ENCODE results near the gene THEM4.
"Not testable (repeated sequence)": the region's sequence is repeated elsewhere in the genome, so short reads cannot be mapped to it uniquely, and the experiment has no call there.

THEM4 gene

DNA sequence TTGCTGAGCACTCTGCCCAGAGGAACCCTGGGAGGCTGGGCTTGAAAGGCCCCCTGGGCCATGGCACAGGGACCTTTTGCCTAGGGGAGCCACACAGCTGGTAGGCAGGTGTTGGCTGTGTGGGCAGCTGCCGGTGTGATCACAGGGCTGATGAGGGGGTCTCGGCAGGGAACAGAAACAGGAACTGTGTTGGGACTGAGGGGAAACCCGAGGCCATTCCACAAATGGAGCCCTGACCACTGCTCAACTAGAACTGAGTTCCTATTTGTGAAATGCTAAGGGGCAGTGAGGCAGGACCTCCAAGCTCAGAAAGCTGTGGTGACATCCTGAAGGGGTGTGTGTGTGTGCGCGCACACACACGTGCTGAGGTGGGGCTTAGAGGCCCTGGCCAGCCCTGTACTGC lies 49.4 kb downstream of the THEM4 start:
- TF ChIP-seq, protein P1, sequence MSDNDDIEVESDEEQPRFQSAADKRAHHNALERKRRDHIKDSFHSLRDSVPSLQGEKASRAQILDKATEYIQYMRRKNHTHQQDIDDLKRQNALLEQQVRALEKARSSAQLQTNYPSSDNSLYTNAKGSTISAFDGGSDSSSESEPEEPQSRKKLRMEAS (IDR thresholded peaks at IDR 0.05; ENCODE audit: low read depth, low read length), result no peak
- TF ChIP-seq, protein P2, sequence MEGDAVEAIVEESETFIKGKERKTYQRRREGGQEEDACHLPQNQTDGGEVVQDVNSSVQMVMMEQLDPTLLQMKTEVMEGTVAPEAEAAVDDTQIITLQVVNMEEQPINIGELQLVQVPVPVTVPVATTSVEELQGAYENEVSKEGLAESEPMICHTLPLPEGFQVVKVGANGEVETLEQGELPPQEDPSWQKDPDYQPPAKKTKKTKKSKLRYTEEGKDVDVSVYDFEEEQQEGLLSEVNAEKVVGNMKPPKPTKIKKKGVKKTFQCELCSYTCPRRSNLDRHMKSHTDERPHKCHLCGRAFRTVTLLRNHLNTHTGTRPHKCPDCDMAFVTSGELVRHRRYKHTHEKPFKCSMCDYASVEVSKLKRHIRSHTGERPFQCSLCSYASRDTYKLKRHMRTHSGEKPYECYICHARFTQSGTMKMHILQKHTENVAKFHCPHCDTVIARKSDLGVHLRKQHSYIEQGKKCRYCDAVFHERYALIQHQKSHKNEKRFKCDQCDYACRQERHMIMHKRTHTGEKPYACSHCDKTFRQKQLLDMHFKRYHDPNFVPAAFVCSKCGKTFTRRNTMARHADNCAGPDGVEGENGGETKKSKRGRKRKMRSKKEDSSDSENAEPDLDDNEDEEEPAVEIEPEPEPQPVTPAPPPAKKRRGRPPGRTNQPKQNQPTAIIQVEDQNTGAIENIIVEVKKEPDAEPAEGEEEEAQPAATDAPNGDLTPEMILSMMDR (IDR thresholded peaks at IDR 0.05; ENCODE audit: low read depth, low read length), result no peak
- no peak for TF ChIP-seq MYC (IDR thresholded peaks at IDR 0.05; ENCODE audit: low read depth, low read length)
- DNase-seq (ENCODE audit: low read depth), result no peak
- no peak overlapping the region for H3K4me3 ChIP-seq (ENCODE audit: low read depth, low read length)

DNA sequence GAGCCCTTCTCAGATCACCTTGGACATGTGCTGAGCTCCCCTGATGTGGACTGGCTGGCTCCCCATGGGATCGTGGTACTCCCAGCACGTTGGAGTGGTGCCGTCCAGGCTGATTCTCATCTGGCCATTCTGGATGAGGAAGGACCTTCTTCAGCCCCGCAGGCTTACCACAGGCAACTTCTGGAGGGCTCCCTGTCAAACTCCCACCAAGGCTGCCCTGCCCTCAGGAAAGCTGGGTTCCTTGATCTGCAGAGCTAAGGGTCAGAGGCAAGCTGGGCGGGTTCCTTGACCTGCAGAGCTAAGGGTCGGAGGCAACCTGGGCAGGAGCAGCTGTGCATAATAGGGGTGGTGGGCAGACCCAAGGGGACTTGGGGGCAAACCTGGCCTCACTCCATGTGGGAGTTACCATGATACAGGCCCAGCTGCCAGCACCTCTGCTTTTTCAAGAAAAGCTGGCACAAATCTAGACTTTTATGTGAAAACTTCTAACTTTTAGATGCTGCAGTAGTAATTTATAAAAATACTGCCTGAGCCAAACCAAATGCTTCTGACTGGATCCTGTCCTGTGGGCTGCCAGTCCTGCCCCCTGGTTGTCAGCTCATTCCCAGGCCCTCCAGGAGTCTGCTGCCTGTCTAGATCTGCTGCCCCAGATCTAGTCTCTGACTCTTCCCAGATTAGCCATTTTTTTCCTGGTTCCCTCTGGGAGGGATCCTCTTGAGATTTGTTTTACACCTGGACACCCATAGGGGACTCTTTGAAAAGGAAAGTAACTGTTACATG lies 50.2 kb downstream of the THEM4 start:
- no peak overlapping the region for H3K4me3 ChIP-seq (ENCODE audit: low read depth, low read length)
- TF ChIP-seq, protein P2 (IDR thresholded peaks at IDR 0.05; ENCODE audit: low read depth, low read length), result no peak
- TF ChIP-seq MYC (IDR thresholded peaks at IDR 0.05; ENCODE audit: low read depth, low read length), result no peak
- TF ChIP-seq POLR2A (IDR thresholded peaks at IDR 0.05; ENCODE audit: extremely low read depth, insufficient read length), result no peak
- TF ChIP-seq, protein P1 (IDR thresholded peaks at IDR 0.05; ENCODE audit: low read depth, low read length), result no peak
- DNase-seq (ENCODE audit: low read depth), result no peak

DNA sequence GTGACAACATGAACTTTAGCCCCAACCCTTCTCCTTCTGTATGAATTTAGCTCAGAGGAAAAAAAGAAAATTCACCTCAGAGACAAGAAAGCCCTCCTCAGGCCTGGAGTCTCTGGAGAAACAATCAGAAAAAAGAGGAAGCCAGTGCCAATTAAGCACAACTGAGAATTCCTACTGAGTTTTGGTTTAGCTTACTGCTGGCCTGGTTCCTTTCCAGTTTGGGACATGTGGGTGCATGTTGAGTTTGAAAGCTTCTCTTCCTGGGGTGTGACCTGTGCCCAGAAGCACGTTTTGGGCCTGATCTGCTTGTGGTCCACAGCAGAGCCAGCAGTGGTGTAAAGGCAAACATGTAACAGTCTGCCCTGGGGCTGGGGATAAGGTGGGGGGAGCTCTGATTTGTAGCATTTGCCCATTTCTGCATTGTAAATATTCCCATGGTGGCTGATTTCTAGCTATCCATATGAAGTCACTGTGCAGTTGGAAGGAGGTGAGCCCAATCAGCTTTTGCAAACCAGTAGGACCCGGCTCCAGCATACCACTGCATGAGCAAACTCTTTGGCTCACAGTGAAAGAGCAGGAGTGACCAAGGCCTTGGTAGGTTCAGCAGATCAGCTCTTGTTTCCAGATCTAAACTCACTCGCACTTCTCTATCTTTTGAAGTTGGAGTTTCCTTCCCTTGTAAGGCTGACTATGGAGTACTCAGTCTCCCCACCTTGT lies 51.1 kb downstream of the THEM4 start:
- no peak overlapping the region for H3K4me3 ChIP-seq (ENCODE audit: low read depth, low read length)
- TF ChIP-seq, protein P2 (IDR thresholded peaks at IDR 0.05; ENCODE audit: low read depth, low read length), result no peak
- TF ChIP-seq POLR2A (IDR thresholded peaks at IDR 0.05; ENCODE audit: extremely low read depth, insufficient read length) (no peak), MYC (IDR thresholded peaks at IDR 0.05; ENCODE audit: low read depth, low read length) (no peak)
- TF ChIP-seq, protein P1 (IDR thresholded peaks at IDR 0.05; ENCODE audit: low read depth, low read length), result no peak
- no peak for DNase-seq (ENCODE audit: low read depth)

DNA sequence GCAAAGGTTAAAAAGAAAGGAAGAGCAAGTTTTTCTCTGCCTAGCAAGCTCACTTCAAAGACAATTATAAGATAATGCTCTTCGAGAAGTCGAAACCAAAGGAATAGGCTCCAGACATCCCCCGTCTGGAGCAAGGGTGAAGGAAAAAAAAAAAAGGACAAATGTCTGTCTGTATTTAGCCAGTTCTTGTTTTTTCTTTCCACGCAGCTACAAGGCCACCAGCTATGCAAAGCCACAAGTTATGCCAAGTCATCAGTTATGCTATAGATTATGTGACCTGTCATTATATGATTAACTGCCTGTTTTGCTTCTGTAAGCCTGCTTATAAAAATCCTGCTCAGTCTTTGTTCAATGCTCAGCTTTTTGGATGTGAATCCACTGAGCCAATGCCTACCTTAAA lies 53.4 kb downstream of the THEM4 start:
- TF ChIP-seq, protein P1 (IDR thresholded peaks at IDR 0.05; ENCODE audit: low read depth, low read length), result no peak
- TF ChIP-seq POLR2A (IDR thresholded peaks at IDR 0.05; ENCODE audit: extremely low read depth, insufficient read length) (no peak), MYC (IDR thresholded peaks at IDR 0.05; ENCODE audit: low read depth, low read length) (no peak)
- TF ChIP-seq, protein P2 (IDR thresholded peaks at IDR 0.05; ENCODE audit: low read depth, low read length), result no peak

DNA sequence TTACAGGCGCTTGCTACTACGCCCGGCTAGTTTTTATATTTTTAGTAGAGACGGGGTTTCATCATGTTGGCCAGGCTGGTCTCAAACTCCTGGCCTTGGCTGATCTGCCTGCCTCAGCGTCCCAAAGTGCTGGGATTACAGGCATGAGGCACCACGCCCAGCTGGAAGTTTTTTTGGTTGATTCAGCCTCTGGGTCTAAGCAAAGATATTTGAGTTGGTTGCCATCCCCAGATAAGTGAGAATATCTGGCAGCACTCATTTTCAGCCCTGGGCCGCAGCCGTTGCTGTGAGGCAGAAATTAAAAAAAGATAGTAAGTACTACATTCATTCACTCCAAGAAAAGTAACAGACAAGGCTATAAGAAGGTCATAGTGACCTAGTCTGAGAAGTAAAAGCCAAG lies 53.8 kb downstream of the THEM4 start:
- H3K4me3 ChIP-seq (ENCODE audit: low read depth, low read length); DNase-seq (ENCODE audit: low read depth): not testable (repeated sequence)

More for the DNA sequence above, 53.4 kb downstream of the THEM4 start:
- no peak overlapping the region for H3K4me3 ChIP-seq (ENCODE audit: low read depth, low read length)
- no peak for DNase-seq (ENCODE audit: low read depth)

DNA sequence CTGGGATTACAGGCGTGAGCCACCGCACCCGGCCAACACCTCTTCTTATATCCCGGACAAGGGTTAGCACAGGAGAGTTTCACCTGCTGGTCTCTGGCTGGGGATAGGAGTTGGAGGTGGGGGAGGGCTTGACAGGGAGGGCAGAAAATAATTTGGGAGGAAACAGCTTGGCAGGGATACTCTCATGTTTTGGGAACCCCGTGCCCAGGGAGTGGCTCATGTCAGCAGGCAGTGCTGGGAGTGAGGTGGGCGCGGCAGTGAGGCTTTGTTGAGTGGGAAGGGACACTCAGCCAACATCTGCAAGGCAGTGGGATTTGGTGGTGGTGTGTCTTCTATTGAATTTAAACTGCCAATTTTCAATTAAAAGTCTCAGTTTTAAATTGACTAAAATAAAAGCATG lies 54.7 kb downstream of the THEM4 start:
- DNase-seq (ENCODE audit: low read depth), result no peak
- no peak overlapping the region for H3K4me3 ChIP-seq (ENCODE audit: low read depth, low read length)

More for the DNA sequence above, 54.7 kb downstream of the THEM4 start:
- TF ChIP-seq MYC (IDR thresholded peaks at IDR 0.05; ENCODE audit: low read depth, low read length) (no peak), POLR2A (IDR thresholded peaks at IDR 0.05; ENCODE audit: extremely low read depth, insufficient read length) (no peak)
- TF ChIP-seq, protein P1 (IDR thresholded peaks at IDR 0.05; ENCODE audit: low read depth, low read length), result no peak
- TF ChIP-seq, protein P2 (IDR thresholded peaks at IDR 0.05; ENCODE audit: low read depth, low read length), result no peak
